HG03139 (cell line): ENCODE results near the gene YARS1.

Experiments
- ATAC-seq: cut with Tn5 transposase; IDR thresholded peaks from one replicate; pipeline ENCODE4 v1.9.1; 2021; ENCODE audit not compliant: unreplicated experiment

The YARS1 gene

GRCh38 chr1:32817159-32817814, at the start of gene YARS1, which contains the start of gene S100PBP:
Gene YARS1 (minus strand): TSS chr1:32817358. CDS start chr1:32817244, 114 bp downstream.
Gene S100PBP (plus strand): TSS chr1:32817653. CDS start chr1:32826100, 8,447 bp downstream.
- ATAC-seq: peak; percentile 87

GRCh38 chr1:32865639-32866405, 48.7 kb upstream of the YARS1 start:
- ATAC-seq: no peak

GRCh38 chr1:32864375-32865019, 47.3 kb upstream of the YARS1 start:
- no peak for ATAC-seq

GRCh38 chr1:32863881-32864245, 46.7 kb upstream of the YARS1 start:
- no peak for ATAC-seq

GRCh38 chr1:32863218-32863880, 46.2 kb upstream of the YARS1 start:
- no peak for ATAC-seq

GRCh38 chr1:32861904-32862695, 44.9 kb upstream of the YARS1 start:
- no peak for ATAC-seq

GRCh38 chr1:32860566-32860965, 43.4 kb upstream of the YARS1 start:
- ATAC-seq: no peak

GRCh38 chr1:32859915-32860314, 42.8 kb upstream of the YARS1 start:
- no peak for ATAC-seq

- ATAC-seq: no peak
Observed at GRCh38 chr1:32858791-32859190, 41.6 kb upstream of the YARS1 start.

- no peak for ATAC-seq
Observed at GRCh38 chr1:32858136-32858535, 41.0 kb upstream of the YARS1 start.

GRCh38 chr1:32855861-32856617, 38.9 kb upstream of the YARS1 start:
- ATAC-seq: no peak

- no peak for ATAC-seq
Observed at GRCh38 chr1:32848354-32849063, 31.4 kb upstream of the YARS1 start.

- ATAC-seq: no peak
Observed at GRCh38 chr1:32831878-32832277, 14.7 kb upstream of the YARS1 start.

GRCh38 chr1:32830092-32830852, 13.1 kb upstream of the YARS1 start:
- no peak for ATAC-seq

- ATAC-seq: no peak
Observed at GRCh38 chr1:32828341-32828740, 11.2 kb upstream of the YARS1 start.

GRCh38 chr1:32825181-32825580, 8.0 kb upstream of the YARS1 start:
- ATAC-seq: no peak

GRCh38 chr1:32818804-32819541, 1.8 kb upstream of the YARS1 start:
- ATAC-seq: peak; percentile 33
